GM21529 (cell line): ENCODE results near the gene MATCAP1.

Experiments used
- ATAC-seq: cut with Tn5 transposase; IDR thresholded peaks from one replicate; pipeline ENCODE4 v1.9.1; 2021; ENCODE audit not compliant: unreplicated experiment

MATCAP1 gene

DNA sequence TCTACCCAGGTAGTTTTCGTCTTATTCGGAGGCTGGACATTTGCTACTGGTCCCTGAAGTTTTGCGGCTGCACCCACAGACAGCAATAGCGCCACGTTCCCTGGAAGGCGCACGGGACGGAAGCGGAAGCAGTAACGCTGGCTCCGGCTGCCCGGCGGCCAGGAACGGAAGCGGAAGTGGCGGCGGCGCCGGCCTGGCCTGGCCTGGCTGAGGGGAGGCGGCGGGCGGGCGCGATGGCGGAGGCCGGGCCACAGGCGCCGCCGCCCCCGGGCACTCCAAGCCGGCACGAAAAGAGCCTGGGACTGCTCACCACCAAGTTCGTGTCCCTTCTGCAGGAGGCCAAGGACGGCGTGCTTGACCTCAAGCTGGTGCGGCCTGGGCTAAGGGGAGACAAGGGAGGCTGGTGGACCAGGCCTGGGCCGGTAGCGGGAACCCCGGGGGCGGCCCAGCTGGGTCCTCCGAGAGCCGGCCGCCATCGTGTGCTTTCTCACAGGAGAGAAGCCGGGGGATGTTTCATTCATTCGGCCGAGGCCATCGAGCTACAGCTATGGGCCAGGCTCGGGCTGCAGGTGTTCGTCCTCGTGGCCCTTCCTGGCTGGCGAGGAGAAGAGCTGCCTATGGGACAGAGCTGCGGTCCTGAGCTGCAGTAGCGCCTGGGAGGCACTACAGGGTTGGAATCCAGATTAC is 8.4 kb upstream of the MATCAP1 start, which contains the start of gene E2F4:
Gene E2F4 (plus strand): TSS at position 161 of the 687 bp plus-strand sequence. CDS start 73 bp downstream, at position 234.
- ATAC-seq, result peak; percentile 88

DNA sequence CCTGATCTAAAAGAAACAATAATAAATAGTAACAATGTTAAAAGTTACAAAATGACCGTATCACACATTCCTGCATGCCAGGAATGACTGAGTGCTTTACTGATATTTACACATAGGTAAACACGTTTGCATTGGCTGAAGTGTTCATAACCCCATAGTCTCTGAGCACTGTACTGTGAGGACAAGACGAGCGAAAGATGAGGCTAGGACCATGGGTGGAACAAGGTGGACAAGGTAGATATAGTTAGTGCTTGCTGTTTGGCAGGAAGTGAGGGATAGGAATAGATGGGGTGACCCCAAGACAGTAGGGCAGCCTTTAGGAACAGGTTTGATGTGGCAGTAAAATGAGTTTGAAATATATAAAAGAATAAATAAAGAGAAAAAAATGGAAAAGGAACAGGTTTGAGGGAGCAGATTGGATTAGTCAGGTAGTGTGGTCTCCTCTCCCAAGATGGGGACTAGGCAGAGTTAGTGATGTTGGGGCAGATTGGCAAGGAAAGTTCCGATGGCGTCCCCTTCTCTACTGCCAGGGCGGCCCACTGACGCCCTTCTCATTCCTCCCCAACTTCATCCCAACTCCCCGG is 7.7 kb upstream of the MATCAP1 start:
- ATAC-seq, result no peak

DNA sequence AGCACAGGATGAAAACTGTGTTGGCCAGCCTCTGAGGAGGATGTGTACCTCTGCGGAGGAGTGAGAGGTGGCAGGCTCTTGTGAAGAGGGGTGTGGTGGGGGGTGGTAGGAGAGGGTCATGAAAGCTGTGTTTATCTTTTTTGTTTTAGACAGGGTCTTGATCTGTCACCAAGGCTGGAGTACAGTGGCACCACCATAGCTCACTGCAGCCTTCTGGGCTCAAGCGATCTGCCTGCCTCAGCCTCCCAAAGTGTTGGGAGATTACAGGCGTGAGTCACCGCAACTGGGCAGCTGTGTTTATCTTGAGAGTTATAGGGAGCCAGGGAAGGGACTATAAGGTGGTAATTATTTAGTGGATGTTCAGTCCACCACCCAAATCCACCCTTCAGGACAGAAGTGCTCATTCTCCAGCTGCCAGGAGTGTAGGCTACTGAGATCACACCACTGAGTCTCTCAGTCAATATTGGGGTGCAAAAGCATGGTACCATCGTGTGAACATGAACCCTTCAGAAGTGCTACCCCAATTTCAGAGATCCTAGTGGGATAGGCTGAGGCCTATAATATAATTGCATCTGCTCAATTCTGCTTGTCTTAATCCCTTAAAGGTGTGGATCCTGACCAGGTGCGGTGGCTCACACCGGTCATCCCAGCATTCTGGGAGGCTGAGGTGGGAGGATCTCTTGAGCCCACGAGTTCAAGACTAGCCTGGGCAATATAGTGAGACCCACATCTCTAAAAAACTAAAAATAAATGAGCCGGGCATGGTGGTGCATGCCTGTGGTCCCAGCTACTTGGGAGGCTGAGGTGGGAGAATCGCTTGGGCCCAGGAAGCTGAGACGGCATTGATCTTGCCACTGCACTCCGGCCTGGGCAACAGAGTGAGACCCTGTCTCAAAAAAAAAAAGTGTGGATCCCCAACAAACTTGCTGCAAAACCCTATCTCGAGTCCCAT is 7.0 kb upstream of the MATCAP1 start:
- no peak for ATAC-seq

DNA sequence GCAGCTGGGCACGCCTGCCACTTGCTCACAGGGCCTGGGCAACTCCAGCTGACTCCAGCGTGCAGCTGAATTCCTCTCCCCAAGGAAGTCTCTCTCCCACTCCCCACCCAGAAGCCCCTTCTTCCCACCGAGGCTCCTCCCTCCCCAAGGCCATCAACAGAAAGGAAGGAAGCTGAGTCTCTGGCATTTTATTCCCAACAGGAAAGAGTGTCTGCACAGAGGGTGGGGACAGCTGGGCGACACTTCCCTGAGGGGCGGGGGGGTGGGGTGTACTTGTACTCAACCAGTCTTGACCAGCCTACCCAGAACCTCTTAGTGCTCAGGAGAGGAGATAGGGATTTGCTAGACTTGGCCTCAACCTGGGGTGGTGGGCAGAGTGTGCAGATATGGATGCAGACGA is 6.3 kb upstream of the MATCAP1 start, which contains the start of gene EXOC3L1:
Gene EXOC3L1 (minus strand): TSS at position 96 of the 400 bp plus-strand sequence. CDS start 460 bp downstream, outside the sequence.
- ATAC-seq, result no peak

DNA sequence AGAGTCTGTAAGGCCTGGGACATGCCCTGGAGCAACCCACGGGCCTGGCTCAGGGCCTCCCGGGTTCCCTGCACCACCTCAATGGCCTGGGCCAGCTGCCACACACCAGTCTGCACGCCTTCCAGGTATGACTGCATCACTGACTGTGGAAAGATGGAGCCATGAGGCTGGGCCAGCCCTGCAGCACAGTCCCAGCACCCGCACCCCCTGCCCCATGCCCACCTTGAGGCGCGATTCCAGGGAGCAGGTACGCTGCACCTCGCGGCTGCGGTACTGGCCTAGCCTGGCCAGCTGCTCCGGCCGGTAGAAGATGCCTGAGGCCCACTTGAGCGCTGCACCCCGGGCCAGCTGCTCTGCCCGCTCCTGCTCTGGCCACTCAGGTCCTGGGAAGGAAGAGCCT is 5.0 kb upstream of the MATCAP1 start:
- no peak for ATAC-seq

DNA sequence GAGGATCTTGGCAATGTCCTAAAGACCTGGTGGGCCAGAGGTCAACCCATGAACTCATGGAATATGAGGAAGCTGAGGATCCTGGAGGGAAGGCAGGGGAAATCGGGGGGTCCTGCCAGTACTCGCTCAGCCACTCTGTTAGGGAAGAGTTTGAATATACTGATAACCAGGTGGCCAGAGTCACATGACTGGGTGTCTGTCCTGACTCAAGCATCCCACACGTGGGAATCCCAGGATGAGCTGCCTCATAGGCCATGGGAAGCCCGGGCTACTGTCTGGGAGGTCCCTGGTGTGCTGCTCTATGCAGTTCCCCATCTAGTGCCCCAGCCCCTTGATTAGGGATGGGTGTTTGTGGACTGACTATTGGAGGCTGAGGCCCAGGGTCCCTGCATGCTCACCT is 4.6 kb upstream of the MATCAP1 start:
- ATAC-seq, result no peak

DNA sequence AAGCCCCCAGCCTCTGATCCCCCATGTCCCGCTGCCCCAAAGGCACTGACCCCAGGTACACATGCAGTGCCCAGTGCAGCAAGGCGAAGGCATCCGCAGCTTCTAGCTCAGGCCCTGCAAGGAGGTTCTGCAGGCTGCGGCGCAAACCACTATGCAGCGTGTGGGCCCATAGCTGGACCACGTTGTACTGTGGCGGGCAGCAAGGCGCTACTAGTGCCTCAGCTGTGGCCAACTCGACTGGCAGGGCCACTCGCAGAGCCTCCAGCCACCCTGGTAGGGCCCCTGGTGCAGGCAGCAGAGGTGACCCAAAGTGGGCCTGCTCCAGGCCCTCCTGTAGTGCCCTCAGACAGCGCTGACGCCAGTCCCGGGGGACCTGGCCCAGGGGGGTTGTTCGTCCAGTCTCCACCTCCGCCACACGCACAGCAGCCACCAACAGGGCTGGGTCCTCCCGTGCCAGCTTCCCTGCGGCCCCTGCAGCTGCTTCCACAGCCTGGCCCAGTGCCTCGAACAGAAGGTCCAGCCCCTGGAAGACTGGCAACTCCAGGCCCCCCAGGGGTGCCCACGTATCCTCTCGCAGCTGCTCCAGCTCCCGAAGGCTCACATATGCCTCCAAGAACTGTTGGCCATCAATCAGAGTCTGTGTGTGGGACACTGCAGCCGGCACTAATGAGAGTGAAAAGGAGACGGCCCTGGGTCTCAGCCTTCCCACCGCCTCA is 3.6 kb upstream of the MATCAP1 start:
- ATAC-seq, result no peak

DNA sequence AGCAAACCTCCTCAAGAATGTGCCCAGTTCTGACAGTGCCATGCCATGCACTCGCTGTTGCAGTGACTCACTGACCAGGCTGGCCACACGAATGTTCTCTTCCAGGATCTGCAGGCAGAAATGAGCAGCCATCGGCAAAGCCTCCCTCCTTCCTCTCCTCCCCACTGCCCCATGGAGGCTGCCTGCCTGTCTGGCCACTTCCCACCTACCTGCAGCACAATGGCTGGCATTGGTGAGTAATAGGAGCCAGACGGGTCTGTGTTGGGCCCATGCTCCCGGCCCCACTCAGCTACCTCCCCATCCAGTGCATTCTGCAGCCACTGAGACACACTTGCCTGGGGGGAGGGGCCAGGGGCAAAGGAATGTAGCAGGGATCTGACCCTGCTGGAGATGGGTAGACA is 2.8 kb upstream of the MATCAP1 start:
- no peak for ATAC-seq

DNA sequence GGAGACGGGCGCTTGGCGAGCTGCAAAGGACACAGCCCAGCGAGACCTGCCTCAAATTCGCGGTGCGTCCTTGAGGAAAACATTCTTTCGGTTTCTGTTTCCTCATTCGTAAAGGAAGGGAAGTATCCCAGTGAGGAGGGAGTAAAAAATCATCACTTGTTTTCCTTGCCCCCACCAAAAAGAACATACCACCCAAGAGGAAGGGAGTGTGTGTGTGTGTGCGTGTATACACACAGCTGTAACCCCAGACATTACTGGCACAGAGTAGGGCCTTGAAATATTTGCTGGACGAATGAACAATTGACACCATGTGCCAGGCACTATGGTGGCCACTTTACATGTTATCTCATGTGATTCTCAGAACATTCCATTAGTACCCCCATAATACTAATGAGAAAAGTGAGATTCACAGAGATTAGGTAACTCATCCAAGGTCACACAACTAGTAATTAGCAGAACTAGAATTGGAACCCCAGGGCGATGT is 1.9 kb upstream of the MATCAP1 start:
- no peak for ATAC-seq

DNA sequence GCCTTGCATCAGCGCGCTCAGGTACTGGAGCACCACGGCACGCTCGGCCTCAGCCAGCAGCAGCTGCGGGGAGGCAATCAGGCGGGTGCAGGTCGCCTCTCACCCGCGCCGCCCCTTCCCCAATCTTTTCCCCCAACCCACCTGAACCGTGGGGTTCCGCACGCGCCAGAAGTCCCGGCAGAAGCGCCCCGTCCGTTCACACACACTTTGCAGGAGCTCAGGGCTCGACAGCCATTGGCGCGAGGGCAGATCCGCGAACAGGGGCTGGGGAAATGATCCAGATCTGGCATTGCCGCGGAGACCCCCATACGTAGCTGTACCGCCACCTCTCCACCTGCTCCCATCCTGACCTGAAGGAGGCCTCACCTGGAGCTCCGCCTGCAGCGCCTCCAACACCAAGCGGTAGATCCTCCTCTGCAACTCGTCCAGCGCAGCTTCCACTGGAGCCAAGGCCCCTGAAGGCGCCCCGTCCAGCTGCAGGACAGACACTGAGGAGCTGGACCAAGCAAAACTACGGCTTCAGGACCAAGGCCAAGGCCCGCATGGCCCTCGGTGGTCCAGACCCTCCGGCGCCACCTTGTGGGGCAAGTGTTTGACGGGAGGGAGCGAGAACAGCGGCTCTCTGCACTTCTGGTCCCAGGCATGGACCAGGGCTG is 1.4 kb upstream of the MATCAP1 start:
- ATAC-seq, result no peak

DNA sequence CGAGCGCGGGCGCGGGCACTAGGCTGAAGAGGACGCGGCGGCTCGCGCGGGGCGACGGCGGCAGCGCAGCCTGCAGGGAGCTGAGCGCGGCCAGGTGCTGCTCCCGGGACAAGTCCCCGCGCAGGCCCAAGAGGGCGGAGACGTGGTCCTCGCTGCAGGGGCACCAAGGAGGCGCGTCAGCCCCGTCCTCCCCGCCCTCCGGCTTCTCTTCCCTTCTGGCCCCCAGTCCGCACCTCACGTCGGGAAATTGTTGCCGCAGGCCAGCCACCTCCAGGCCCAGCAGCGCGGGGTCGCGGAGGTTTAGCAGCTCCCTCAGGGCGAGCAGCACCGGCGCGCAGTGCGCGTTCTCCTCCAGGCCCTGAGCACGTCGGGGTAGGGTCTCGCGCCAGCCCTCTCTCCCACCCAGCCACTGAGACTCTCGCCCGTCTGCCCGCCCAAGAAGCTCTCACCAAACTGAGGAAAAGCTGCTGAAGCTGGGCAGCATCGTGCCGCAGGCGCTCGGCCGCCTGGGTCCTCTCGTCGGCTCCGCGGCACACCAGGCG is 761 bp upstream of the MATCAP1 start:
- no peak for ATAC-seq

DNA sequence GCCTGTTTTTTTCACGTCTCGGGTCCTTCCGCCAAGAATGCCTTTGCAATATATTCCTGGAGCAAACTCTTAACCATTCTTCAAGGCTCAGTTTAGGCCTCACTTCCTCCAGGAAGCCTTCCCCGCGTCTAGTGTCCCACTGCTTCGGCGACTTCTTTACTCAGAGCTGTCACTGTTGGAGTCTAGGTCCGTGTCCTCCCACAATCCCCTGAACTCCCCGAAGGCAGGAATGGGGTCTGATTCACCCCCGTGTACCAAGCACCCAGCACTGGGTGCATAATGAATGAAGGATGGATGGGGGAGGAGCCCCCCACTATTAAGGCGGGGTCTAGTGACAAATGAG is 508 bp downstream of the MATCAP1 start:
- ATAC-seq, result no peak

DNA sequence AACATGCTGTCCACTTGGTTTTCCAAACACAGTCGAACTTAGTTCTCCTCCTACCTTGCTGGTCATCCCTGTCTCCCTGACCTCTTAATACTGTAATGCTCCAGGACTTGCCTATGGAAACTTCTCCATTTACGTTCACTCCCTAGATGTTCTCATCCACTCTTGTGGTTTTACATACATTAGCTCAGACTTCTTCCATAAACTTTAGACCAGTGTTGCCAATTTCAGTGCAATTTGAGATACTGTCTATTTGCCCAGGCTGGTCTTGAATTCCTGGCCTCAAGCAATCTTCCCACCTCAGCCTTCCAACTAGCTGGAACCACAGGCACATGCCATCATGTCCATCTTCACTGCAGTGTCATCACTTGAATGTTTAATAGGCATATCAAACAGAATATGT is 1.5 kb downstream of the MATCAP1 start:
- no peak for ATAC-seq

DNA sequence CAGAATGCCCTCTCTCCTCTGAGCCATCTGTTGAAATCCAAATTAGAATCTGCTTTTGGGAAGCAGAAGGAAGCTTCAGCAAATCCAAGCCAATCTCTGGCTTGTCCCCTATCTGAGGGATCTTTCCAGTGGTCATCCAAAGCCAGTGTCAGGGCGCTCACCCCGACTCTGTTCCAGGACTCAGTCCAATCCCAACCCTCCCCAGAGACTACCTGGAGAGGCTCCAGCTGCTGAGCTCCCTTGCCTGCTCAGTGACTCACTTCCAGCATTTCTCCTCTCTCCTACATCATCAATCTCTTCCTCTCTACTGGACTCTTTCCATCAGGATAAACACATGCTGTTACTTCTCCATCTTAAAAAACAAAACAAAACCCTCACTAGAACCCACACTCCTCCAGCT is 2.4 kb downstream of the MATCAP1 start:
- ATAC-seq, result no peak

DNA sequence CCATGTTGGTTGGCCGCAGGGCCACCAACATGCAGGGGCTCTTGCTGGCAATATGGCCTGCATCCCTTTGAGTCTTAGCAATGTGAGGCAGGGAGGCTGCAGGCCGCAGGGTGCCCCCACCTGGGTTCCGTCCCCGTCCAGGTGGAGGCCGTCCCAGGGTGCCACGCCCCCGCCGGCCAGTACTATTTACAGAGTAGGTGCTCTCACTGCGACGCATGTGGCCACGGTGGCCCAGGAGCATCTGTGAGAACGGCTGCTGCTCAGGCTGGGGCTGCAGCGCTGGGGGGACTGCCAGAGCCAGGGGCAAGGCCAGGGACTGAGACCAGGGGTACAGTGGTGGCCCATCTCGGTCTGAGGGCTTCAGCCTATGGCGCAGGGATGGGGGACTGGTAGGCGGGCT is 3.6 kb downstream of the MATCAP1 start:
- ATAC-seq, result no peak

DNA sequence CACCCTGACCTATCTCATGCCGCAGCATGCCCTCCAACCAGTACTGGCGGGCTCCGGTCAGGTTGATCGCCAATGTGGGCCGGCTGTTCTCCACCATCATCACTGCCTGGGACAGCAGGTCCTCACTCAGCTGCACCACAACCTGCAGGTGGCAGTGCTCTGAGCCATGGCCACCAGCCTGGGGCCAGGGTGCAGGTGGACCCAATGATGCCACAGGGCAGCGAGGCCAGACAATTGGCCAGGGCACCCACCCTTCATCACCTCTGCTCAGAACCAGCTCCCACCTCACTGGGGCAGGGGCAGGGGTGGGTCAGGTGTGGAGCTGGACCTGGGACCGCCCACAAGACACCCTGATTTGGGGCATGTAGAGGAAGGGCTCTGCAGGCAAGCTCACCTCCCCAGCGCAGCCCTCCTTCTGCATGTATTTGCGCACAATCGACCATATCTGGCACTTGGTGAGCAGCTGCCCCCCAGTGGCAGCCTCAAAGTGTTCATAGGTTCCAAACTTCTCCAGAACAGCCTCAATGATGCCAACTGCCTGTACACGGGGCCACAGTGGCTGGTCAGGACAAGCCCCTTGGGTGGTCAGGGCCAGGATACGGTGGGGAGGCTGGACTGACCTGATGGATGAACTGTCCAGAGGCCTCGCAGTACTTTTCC is 4.2 kb downstream of the MATCAP1 start:
- no peak for ATAC-seq

DNA sequence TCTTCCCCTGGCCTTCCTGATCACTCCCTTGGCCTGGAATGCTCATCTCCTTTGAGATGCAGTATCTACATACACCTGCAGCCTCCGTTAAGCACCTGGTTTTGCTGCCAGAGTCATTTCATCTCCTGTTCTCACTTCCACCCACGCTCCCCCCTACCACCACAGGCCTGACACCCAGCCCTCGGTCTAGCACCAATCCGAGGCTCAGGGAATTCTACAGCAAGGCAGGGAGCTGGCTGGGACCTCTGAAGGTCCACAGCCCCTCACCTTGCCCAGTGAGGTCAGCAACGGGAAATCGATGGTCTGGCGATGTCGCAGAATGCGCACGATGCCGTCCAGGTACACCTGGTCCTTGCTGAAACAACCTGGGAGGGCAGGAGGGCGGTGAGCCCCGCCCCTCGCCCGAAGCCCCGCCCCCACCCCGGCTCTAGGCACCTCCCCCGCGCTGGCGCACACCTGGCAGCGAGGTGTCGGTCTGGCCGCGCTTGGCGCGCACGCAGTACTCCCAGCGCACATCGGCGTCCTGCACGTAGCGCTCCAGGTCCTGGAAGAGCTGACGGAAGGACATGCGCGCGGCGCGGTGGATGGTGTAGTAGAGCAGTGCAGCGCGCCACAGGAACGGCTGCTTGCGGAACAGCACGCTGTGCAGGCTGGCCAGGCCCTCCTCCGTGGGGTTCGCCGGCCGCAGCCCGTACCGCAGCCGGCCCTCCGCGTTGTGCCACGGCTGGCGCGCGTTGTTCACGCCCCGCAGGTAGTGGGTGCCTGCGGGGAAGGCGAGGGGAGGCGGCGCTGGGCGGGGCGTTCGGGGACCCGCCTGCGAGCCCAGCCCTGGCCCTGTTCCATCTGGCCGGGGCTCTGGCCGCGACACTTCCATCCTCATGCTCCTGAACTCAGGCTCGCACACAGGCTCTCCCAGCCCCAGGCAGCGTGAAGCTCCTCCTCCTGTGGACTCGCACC is 5.7 kb downstream of the MATCAP1 start:
- no peak for ATAC-seq

DNA sequence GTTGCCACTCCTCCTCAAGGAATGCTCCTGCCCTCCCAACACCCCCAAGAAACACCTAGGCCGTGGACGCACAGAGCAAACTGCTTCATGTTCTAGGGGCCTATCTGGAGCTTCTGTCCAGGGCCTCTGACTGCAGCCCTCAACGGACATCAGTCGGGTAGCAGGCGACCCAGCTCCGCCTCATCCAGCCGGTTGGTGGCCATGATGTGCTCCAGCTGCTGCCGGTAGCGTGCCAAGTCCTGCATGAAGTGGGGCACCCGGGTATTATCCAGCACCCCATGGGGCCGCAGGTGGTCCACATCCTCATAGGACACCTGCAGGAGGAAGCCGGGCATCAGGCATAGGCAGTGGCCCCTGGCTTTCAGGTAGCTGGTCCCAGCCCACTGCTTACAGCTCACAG is 7.1 kb downstream of the MATCAP1 start:
- no peak for ATAC-seq
